GM21786 (cell line): ENCODE results near the gene BTNL9.
"Not testable (repeated sequence)": the region's sequence is repeated elsewhere in the genome, so short reads cannot be mapped to it uniquely, and the experiment has no call there.

Experiments used
- ATAC-seq: cut with Tn5 transposase; IDR thresholded peaks from one replicate; pipeline ENCODE4 v1.9.1; 2021; ENCODE audit not compliant: unreplicated experiment

The BTNL9 gene

DNA sequence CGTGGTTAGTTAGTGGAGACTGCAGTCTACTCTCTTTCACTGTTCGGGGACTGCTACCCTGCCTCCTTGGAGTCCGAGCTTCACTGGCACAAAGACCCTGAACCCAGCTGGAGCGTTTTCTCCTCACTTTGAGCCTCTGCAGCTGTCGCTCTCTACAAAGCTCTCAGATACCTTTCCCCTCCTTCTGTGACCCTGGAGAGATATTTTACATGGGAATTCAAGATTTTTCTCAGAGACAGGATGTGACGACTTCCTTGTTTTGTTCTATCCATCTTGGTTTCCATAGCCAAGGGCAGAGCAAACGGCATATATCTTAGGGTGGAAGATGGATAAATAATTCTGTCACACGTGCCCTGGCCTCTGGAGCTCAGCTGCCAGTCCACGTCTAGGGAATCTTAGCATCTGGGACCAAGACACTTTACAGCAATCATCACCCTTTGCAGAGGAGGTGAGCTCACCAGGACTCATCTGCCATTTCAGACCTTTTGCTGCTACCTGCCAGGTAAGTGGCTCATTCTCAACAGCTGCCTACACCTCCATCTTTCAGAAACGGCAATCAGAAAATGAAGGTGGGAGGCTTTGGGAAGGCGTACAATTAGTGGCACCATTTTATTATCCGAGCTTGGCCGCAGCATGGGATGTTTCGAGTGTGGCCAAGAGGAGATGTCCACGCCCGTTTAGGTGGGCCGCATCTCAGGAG, at the start of gene BTNL9:
Gene BTNL9 (plus strand): TSS at position 336 of the 700 bp plus-strand sequence. CDS start 5,224 bp downstream, outside the sequence.
- no peak for ATAC-seq

DNA sequence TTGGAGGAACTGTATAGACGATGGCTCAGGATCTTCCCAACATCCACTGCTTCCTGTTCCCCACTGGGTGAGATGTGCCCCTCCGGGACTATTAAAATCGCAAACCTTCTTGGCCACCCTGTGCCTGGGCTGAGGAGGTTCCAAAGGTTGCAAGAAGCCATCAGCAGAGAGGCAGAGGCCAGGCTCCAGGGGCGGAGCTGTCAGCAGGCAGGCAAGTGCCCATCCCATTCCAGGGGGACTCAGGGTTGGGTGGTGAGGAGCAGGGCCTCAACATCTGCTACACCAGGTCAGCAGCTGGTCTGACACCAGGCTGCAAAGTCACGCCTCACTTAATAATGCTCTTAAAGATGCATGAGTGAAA, 49.2 kb upstream of the BTNL9 start:
- ATAC-seq = no peak

DNA sequence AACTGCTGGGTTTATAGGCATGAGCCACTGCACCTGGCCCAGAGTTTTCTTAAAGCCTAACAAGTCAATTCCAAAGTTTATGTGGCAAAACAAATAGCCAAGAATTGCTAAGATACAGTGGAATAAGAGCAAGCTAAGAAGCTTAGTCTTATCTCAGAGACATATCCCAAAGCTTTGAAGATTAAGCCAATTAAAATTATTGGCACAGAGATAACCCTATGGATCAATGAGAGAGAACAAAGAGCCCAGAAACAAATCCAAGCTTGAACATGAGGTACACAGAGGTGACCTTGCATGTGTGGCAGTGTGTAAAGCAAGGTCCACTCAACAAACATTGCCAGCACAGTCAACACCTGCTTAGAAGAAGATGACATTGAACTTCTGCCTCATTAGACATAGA, 38.1 kb upstream of the BTNL9 start:
- ATAC-seq = no peak

DNA sequence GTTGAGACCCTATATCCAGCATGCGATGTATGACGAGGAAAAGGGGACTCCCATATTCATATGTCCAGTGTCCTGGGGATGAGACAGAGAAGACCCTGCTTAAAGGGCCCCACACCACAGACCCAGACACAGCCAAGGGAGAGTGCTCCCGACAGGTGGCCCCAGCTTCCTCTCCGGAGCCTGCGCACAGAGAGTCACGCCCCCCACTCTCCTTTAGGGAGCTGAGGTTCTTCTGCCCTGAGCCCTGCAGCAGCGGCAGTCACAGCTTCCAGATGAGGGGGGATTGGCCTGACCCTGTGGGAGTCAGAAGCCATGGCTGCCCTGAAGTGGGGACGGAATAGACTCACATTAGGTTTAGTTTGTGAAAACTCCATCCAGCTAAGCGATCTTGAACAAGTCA, 34.3 kb upstream of the BTNL9 start:
- no peak for ATAC-seq

DNA sequence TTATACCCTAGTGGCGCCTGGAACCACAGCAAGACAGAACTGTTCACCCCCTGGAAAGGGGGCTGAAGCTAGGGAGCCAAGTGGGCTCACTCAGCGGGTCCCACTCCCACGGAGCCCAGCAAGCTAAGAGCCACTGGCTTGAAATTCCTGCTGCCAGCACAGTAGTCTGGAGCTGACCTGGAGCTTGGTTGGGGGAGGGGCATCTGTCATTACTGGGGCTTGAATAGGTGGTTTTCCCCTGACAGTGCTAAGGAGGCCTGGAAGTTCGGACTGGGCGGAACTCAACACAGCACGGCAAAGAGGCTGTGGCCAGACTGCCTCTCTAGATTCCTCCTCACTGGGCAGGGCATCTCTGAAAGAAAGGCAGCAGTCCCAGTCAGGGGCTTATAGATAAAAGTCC, 31.9 kb upstream of the BTNL9 start:
- ATAC-seq = no peak

DNA sequence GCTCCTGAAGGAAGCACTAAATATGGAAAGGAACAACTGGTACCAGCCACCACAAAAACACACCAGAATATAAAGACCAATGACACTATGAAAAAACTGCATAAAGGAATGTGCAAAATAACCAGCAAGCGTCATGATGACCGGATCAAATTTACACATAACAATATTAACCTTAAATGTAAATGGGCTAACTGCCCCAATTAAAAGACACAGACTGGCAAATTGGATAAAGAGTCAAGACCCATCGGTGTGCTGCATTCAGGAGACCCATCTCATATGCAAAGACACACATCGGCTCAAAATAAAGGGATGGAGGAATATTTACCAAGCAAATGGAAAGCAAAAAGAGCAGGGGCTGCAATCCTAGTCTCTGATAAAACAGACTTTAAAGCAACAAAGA, 30.0 kb upstream of the BTNL9 start:
- not testable (repeated sequence) for ATAC-seq

DNA sequence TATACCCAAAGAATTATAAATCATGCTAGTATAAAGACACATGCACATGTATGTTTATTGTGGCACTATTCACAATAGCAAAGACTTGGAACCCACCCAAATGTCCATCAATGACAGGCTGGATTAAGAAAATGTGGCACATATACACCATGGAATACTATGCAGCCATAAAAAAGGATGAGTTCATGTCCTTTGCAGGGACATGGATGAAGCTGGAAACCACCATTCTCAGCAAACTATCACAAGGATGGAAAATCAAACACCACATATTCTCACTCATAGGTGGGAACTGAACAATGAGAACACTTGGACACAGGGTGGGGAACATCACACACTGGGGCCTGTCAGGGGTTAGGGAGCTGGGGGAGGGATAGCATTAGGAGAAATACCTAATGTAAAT, 25.4 kb upstream of the BTNL9 start:
- not testable (repeated sequence) for ATAC-seq

DNA sequence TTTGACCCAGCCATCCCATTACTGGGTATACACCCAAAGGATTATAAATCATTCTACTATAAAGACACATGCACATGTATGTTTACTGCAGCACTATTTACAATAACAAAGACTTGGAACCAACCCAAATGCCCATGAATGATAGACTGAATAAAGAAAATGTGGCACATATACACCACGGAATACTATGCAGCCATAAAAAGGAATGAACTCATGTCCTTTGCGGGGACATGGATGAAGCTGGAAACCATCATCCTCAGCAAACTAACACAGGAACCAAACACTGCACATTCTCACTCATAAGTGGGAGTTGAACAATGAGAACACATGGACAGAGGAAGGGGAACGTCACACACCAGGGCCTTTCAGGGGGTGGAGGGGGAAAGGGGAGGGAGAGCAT, 22.6 kb upstream of the BTNL9 start:
- not testable (repeated sequence) for ATAC-seq

DNA sequence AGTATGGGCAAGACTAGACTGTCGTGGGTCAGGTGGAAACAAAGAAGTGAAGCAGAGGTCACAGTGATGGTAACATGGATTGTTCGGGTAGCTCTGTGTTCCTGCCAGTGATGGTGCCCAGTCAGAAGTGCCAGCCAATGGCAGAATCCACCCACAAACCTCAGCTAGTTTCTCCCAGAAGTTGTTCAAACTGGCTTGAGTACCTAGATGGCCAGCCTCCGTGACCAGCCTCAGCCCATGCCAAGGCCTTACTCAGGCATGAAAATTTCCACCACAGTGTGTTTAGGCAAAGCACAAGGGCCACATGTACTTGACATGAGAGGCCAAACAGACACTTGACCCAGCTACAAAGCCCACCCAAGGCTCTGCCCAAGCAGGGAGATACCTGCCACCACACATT, 19.4 kb upstream of the BTNL9 start:
- no peak for ATAC-seq

DNA sequence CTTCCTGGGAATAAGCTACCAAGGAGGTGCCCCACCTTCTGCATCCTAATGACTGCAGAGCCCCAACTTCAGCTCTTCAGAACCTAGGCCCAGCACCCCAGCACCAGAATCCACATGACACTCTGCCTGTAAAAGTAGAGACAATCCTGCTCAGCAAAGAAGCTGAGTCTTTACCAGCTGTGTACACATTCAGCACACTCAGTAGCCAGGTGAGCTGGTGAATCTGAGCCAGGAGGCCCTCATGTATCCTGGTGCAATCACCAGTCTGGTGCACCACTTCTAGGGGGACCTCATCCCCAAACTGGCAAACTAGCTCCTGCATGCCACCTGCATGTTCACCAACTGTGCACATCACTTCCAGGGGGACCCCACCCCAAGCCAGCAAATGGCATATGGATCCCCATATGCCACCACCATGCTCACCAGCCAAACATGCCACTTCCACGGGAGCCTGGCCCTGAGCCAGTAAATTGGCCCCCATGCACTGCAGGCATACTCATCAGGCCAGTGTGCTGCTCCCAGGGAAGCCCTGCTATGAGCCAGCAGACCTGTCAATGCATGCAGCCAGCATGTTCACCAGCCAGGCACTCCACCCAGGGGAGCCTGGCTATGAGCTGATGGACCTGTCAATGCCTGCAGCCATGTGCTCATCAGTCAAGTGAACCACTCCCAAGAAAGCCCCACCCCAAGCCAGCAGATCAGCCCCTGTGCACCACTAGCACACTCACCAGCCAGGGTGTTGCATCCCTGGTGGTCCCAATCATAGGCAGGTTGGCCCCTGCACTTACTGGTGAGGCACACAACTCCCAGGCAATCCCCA, 15.6 kb upstream of the BTNL9 start:
- ATAC-seq = no peak

DNA sequence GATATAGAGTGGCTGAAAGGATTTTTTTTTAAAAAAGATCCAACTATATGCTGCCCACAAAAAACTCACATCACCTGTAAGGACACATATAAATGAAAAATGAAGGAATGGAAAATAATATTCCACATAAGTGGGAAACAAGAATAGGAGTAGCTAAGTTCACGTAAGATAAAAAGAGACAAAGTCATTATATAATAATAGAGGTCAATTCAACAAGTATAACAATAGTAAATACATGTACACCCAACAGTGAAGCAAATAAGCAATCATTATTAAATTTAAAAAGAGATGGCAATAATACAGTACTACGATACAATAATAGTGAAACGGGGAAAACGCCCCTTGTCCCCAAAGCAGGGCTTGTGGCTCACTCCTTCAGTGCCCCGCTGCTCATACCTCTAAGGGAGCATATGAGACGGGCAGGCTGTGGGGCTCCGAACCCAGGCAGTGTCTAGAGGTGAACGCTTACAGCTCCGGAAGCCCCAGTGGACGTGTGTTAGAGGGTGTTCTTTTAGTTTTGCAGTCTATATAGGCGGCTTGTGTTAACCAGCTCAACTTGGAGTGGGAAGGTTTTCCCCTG, 12.5 kb upstream of the BTNL9 start:
- no peak for ATAC-seq

DNA sequence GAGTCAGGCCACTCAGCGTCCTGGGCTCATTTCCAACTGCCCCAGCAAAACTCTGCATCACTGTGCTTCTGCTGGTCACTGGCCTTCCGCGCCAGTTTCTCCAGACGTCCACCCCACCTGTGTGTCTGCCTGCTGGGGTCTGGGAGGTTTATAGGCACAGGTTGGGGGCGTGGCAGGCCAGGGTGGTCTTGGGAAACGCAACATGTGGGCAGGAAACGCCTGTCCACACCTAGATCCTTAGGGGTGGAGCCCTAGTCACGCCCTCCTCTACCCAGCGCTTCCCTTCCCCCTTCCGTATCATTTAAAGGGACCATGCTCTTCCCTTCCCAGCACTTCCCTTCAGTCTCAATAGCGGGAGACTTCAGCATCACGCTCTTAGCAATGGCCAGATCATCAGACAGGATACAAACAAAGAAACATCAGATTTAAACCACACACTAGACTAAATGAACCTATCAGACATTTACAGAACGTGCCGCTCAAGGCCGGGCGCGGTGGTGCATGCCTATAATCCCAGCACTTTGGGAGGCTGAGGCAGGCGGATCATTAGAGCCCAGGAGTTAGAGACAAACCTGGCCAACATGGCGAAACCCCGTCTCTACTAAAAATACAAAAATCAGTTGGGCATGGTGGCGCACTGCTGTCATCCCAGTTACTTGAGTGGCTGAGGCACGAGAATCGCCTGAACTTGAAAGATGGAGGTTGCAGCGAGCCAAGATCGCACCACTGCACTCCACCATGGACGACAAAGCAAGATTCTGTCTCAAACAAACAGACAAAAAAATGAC, 11.8 kb upstream of the BTNL9 start:
- no peak for ATAC-seq

DNA sequence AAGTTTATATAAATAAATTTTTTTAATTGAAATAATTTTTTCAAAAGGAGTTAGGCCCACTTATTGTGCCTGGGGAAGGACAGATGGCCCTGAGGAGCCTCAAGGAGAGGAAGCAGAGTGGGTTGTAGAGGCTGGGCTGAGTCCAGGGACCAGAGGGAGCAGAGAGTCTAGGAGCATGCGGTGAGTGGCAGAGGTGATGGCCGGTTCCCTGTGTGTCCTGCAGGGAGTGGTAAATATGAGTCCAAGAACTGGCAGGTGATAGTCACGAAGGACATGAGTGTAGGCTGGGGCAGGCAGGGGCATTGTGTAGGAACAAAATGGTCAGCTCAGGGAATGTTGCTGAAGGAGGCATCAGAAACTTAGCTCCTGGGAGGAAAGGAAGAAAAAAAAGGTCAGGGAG, 8.3 kb upstream of the BTNL9 start:
- no peak for ATAC-seq

DNA sequence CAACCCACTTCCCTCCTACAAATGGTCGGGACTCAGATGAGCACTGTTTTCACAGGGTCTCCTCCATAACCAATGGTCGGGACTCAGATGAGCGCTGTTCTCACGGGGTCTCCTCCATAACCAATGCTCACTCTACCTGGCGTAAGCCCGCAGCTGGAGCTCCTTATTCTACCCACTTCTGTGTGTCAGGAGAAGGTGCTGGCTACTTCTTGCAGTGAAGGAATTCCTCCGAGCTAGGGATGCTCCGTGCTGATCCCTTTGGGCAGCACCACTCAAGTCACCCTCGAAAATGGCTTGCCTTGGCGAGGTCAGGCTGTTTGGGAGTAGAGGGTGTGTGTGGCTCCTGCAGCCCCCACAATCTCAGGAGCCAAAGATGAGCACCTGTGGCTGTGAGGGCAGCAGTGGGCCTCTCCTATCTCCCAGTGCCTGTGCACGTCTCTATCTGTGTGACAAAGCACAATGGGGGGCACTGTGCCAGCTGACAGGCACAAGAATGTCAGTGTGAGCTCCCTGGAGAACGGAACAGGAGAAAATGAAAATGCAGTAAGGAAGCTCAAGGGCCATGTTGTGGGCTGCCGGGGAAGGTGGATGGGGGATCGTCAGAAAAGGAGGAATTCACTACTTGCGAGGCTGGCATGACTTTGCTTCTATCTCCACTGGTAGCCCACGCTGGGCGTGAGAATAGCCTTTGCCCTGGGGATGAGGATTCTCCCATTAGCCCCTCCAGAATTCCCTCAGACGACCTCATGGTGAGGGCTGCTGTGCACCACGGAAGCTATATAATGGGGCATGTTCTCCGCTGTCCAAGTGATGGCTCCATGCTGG, 3.9 kb upstream of the BTNL9 start:
- no peak for ATAC-seq

DNA sequence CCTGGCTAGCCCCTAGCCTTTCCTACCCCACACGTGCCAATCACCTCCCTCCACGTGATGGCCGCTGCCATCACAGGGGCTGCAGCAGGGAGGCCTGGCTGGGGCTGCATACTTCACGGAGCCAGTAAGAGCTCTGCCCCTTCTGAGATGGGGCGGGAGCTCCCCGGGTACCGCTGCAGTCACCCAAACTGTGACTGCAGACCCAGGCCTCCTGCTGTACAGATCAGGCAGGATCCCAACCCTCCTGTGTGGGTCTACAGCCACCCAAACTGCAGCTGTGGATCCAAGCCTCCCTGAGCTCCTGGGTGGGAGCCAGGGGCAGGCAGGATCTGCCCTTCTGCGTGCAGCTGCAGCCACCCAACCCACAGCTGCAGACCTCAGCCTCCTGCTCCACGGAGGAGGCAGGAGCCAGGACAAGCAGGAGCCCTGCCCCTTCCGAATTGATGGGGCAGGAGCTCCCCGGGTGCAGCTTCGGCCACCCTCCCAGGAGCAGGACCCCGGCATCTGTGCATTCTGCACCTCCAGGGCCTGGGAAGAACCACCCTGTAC, 3.2 kb upstream of the BTNL9 start:
- no peak for ATAC-seq

DNA sequence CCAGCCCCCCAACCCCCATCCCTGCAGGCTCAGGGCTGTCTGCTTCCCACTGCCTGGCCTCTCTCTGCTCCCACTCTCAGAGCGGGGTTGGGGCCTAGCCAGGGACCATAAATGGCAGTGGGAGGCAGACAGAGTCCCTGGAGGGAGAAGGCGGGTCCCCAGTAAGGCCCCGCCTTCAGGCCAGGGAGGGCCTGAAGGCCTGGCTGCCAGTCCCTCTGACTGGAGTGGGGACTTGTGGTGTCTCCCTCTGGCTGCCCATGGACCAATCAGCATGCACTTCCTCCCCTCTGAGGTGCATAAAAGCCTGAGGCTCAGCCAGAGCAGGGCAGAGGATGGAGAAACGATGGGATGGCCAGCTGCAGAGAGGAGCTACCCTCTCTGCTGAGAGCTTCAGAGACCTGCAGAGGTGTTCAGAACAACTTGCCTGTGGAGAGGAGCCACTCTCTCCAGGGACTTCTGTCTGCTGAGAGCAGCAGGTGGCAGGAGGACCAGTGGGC, 2.7 kb upstream of the BTNL9 start:
- no peak for ATAC-seq

DNA sequence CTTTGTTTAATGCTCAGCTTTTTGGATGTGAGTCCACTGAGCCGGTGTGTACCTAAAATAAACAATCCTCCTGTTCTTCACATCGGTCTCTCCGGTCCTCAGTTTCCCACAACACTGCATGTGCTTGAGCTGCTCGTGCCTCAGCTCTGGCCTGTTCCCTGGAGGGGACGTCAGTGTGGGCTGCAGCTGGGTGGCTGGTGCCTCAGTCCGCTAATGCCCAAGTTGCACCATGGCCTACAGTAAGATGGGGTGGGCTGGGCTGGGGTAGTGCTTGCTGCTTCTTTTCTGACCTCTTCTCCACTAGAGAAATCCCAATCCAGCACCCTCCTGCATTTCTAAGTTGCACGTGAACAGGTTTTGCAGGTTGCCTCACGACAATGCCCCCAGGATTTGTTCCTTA, 595 bp upstream of the BTNL9 start:
- no peak for ATAC-seq

DNA sequence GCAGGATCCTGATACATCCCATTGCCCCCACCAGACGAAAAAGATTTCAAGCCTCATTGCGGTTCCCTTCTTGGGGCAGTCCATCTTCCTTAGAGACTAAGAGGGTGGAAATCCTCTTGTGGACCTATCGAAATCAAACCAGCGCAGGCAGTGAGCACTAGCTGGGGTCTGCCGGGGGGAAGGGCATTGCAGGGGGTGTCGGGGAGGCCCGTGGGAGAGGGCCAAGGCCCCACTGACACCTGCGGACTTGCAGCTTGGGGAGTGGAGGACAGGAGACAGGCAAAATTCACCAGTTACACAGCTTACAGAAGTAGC, 522 bp downstream of the BTNL9 start:
- ATAC-seq = no peak

DNA sequence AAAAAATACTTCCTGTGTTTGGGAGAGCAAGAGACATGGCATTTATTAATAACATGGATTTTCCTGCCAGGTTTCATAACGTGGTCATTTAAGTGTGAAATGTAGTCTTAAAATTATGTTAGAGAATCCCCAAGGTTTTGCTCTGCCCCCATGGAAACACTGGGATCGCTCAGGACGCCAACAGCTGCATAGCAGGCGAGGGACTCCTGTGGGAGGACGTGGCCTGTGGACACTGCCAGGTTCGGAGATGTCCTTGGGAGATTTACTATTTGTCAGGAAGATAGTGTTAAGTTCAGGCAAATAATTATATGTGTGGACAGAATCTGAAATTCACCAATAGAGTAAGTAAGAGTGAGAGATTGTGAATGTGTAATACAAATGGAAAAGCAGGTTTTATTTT, 977 bp downstream of the BTNL9 start:
- ATAC-seq = no peak

DNA sequence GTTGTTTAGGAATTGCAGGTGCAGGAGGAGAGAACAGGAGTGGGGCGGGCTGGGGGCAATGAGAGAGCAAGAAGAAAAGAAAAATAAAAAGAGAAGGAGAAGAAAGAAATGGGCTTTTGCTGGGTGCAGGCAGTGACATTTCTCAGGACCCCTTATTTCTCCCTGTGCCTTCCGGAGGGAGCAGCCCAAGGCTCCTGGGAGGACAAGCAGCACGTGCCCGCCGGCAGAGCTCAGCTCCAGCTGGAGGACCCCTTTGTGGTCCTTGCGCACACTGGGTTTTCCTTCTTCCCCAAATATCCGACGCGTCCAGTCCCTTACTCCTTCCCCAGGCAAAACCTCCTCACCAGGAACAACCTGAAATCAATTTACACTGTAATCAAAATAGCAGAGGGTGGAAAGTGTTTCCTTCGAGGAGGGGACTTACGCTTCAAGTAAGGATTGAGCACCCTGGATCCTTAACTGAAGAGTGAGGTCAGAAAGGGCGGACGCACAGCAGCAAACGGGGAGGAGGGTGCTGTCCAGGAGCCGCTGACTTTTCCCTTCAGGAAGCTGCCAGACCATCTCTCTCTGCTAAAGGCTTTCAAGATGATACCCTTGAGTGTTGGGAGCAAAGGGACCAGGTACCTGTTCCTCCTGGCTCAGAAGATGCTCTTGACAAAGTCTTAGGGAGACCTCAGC, 2.1 kb downstream of the BTNL9 start:
- no peak for ATAC-seq
